ENCODE results near the gene PORCN. TPM values are rescaled to one million over a fixed set of nuclear protein-coding genes. Genes with fewer than 3 reads are reported as not detected.

The PORCN gene
- total and polyA plus RNA-seq, 2 experiments from 2014 or later: 20.1 to 24.2 TPM

- Histone ChIP-seq H3K27me3 (peaks cover 28% of the 10 kb centered on the region), H3K9me3 (ENCODE audit: low read depth) (no peaks in the 10 kb centered on the region), H3K4me1 (ENCODE audit: low read depth) (no peaks in the 10 kb centered on the region), H3K4me3 (no peak within 1 kb of the TSS), H3K36me3 (no peaks in the 10 kb centered on the region), H3K27ac (no peak within 1 kb of the TSS)
- no peak for TF ChIP-seq CTCF (IDR thresholded peaks at IDR 0.05; ENCODE audit: low read depth, low read length)
- DNase-seq (ENCODE audit: low read depth in 1 of 2, low spot score in 1 of 2): no peak
These were observed 38.5 kb upstream of the PORCN start, which contains the start of gene SLC38A5 for GRCh38 chrX:48470110-48470832. TSS of gene SLC38A5 (minus strand) at chrX:48470260. CDS start at chrX:48467924, 2,336 bp downstream.

- H3K4me3 ChIP-seq: no peak overlapping the region
- no peak overlapping the region for H3K27ac ChIP-seq
- H3K27me3 ChIP-seq: peaks cover 28% of the 10 kb centered on the region
- no peak for DNase-seq (ENCODE audit: low read depth in 1 of 2, low spot score in 1 of 2)
- H3K4me1 ChIP-seq (ENCODE audit: low read depth): no peaks in the 10 kb centered on the region
- no peak for TF ChIP-seq CTCF (IDR thresholded peaks at IDR 0.05; ENCODE audit: low read depth, low read length)
- no peaks in the 10 kb centered on the region for H3K9me3 ChIP-seq (ENCODE audit: low read depth)
- no peaks in the 10 kb centered on the region for H3K36me3 ChIP-seq
These were observed 38.0 kb upstream of the PORCN start for GRCh38 chrX:48470833-48471118.

GRCh38 chrX:48471504-48471903 is 37.3 kb upstream of the PORCN start:
- Histone ChIP-seq H3K4me1 (ENCODE audit: low read depth) (no peaks in the 10 kb centered on the region), H3K27ac (no peak overlapping the region)
- no peak for TF ChIP-seq CTCF (IDR thresholded peaks at IDR 0.05; ENCODE audit: low read depth, low read length)

GRCh38 chrX:48472225-48472624 is 36.6 kb upstream of the PORCN start:
- no peak for DNase-seq (ENCODE audit: low read depth in 1 of 2, low spot score in 1 of 2)
- TF ChIP-seq CTCF (IDR thresholded peaks at IDR 0.05; ENCODE audit: low read depth, low read length): no peak
- H3K4me3 ChIP-seq: no peak overlapping the region

More at GRCh38 chrX:48471504-48471903, 37.3 kb upstream of the PORCN start:
- H3K9me3 ChIP-seq (ENCODE audit: low read depth): no peaks in the 10 kb centered on the region
- H3K27me3 ChIP-seq: peaks cover 28% of the 10 kb centered on the region
- no peak for DNase-seq (ENCODE audit: low read depth in 1 of 2, low spot score in 1 of 2)
- H3K36me3 ChIP-seq: no peaks in the 10 kb centered on the region
- no peak overlapping the region for H3K4me3 ChIP-seq

GRCh38 chrX:48472851-48473703 is 35.7 kb upstream of the PORCN start:
- peaks cover 20% of the 10 kb centered on the region for H3K27me3 ChIP-seq
- TF ChIP-seq CTCF (IDR thresholded peaks at IDR 0.05; ENCODE audit: low read depth, low read length): no peak
- H3K4me1 ChIP-seq (ENCODE audit: low read depth): no peaks in the 10 kb centered on the region
- no peak overlapping the region for H3K4me3 ChIP-seq
- H3K9me3 ChIP-seq (ENCODE audit: low read depth): no peaks in the 10 kb centered on the region
- H3K27ac ChIP-seq: no peak overlapping the region
- H3K36me3 ChIP-seq: no peaks in the 10 kb centered on the region
- peak in 1 of 2 donors; percentile 24 for DNase-seq (ENCODE audit: low read depth in 1 of 2, low spot score in 1 of 2)

More at GRCh38 chrX:48472225-48472624, 36.6 kb upstream of the PORCN start:
- Histone ChIP-seq H3K27me3 (peaks cover 28% of the 10 kb centered on the region), H3K4me1 (ENCODE audit: low read depth) (no peaks in the 10 kb centered on the region), H3K9me3 (ENCODE audit: low read depth) (no peaks in the 10 kb centered on the region), H3K27ac (no peak overlapping the region), H3K36me3 (no peaks in the 10 kb centered on the region)
